ENCODE results near the gene DARS1.
A peak's percentile ranks its signal among the peaks of the same experiment; 100 is the strongest.

DARS1 gene

DNA sequence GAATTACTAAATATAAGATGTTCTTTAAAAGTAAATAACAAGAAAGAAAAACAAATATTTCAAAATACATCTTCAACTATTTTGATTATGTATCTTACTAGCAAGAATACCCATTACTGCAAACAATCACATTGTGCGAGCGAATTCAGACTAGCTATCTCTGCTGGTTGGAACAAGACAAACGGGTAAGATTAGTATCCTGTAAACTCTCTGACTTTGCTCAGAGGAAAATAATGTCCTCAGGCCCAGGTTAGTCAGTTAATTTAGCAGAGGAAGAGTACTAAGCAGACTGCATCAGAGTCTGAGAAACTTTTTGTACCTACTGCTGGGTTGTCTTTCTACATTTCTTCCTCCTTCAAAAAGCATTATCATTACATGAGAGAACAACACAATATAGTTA lies 58.8 kb downstream of the DARS1 start:
- H3K79me2 ChIP-seq (ENCODE audit: insufficient read depth, low read length) = peaks cover 6% of the 10 kb centered on the region; the same call in 1 of the 2 replicates
- H4K20me1 ChIP-seq (ENCODE audit: insufficient read depth, low read length) = no peaks in the 10 kb centered on the region
- no peak overlapping the region for H2AFZ ChIP-seq (ENCODE audit: low read depth, low read length)
- no peaks in the 10 kb centered on the region for H3K4me1 ChIP-seq (ENCODE audit: insufficient read depth, low read length)
- peaks cover 68% of the 10 kb centered on the region for H3K36me3 ChIP-seq (ENCODE audit: insufficient read depth, low read length)
- H3K27me3 ChIP-seq (ENCODE audit: insufficient read depth, low read length, poor library complexity) = no peaks in the 10 kb centered on the region
- H3K4me2 ChIP-seq (ENCODE audit: insufficient read depth, low read length) = no peak overlapping the region
- H3K9ac ChIP-seq (ENCODE audit: low read depth, low read length) = no peak overlapping the region
- ATAC-seq (ENCODE audit: insufficient read depth, low read depth) = no peak
- DNase-seq = no peak
- no peaks in the 10 kb centered on the region for H3K9me3 ChIP-seq (ENCODE audit: insufficient read depth, low read length, severe bottlenecking)
- no peak overlapping the region for H3K4me3 ChIP-seq (ENCODE audit: low read depth in 1 of 2, low read length in 2 of 2)
- TF ChIP-seq CTCF (IDR thresholded peaks at IDR 0.05; ENCODE audit: borderline replicate concordance, extremely low read depth, low read length, poor library complexity, severe bottlenecking) = no peak
- no peak for TF ChIP-seq EZH2 (IDR thresholded peaks at IDR 0.05; ENCODE audit: borderline replicate concordance, low read depth, low read length, severe bottlenecking)
- no peak overlapping the region for H3K27ac ChIP-seq (ENCODE audit: low read length)

DNA sequence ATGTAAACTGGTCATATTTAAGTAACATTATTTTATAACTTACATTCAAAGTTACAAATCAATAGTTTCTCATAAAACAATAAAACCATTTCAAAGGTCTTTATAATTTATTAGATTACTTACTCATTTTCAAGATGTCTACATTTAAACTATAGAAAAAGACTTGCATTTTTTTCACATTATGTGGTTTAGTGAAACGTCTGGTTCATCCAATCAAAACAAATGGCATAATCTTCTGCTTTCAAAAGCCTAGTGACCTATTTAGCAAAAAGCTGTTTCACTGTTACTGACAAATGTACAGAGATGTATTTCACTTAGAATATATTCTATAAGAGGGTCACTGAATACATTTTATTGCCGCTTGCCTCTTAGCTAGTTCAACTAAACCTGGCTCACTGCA lies 59.9 kb downstream of the DARS1 start:
- Histone ChIP-seq H3K27ac (ENCODE audit: low read length) (no peak overlapping the region), H4K20me1 (ENCODE audit: insufficient read depth, low read length) (no peaks in the 10 kb centered on the region), H3K9me3 (ENCODE audit: insufficient read depth, low read length, severe bottlenecking) (no peaks in the 10 kb centered on the region), H3K79me2 (ENCODE audit: insufficient read depth, low read length) (0 out of 2 replicates have a peak, but pooled peaks cover 4% of the 10 kb centered on the region), H3K36me3 (ENCODE audit: insufficient read depth, low read length) (peaks cover 68% of the 10 kb centered on the region), H3K27me3 (ENCODE audit: insufficient read depth, low read length, poor library complexity) (no peaks in the 10 kb centered on the region), H3K4me1 (ENCODE audit: insufficient read depth, low read length) (no peaks in the 10 kb centered on the region), H3K9ac (ENCODE audit: low read depth, low read length) (no peak overlapping the region), H3K4me2 (ENCODE audit: insufficient read depth, low read length) (no peak overlapping the region), H3K4me3 (ENCODE audit: low read depth in 1 of 2, low read length in 2 of 2) (no peak overlapping the region), H2AFZ (ENCODE audit: low read depth, low read length) (no peak overlapping the region)
- ATAC-seq (ENCODE audit: insufficient read depth, low read depth) = no peak
- no peak for TF ChIP-seq CTCF (IDR thresholded peaks at IDR 0.05; ENCODE audit: borderline replicate concordance, extremely low read depth, low read length, poor library complexity, severe bottlenecking)
- no peak for TF ChIP-seq EZH2 (IDR thresholded peaks at IDR 0.05; ENCODE audit: borderline replicate concordance, low read depth, low read length, severe bottlenecking)
- DNase-seq = no peak

GRCh38 chr2:135916207-135916606 lies 69.2 kb downstream of the DARS1 start:
- H3K9me3 ChIP-seq (ENCODE audit: insufficient read depth, low read length, severe bottlenecking) = no peaks in the 10 kb centered on the region
- H3K9ac ChIP-seq (ENCODE audit: low read depth, low read length) = no peak overlapping the region
- DNase-seq (no peak), ATAC-seq (ENCODE audit: insufficient read depth, low read depth) (peak; percentile 70)
- H3K36me3 ChIP-seq (ENCODE audit: insufficient read depth, low read length) = peaks cover 62% of the 10 kb centered on the region
- H4K20me1 ChIP-seq (ENCODE audit: insufficient read depth, low read length) = no peaks in the 10 kb centered on the region
- H3K79me2 ChIP-seq (ENCODE audit: insufficient read depth, low read length) = no peaks in the 10 kb centered on the region; the same call in 1 of the 2 replicates
- TF ChIP-seq CTCF (IDR thresholded peaks at IDR 0.05; ENCODE audit: borderline replicate concordance, extremely low read depth, low read length, poor library complexity, severe bottlenecking) (peak; percentile 66), EZH2 (IDR thresholded peaks at IDR 0.05; ENCODE audit: borderline replicate concordance, low read depth, low read length, severe bottlenecking) (no peak)
- no peak overlapping the region for H2AFZ ChIP-seq (ENCODE audit: low read depth, low read length)
- no peaks in the 10 kb centered on the region for H3K27me3 ChIP-seq (ENCODE audit: insufficient read depth, low read length, poor library complexity)
- no peaks in the 10 kb centered on the region for H3K4me1 ChIP-seq (ENCODE audit: insufficient read depth, low read length)
- no peak overlapping the region for H3K4me3 ChIP-seq (ENCODE audit: low read depth in 1 of 2, low read length in 2 of 2)
- H3K27ac ChIP-seq (ENCODE audit: low read length) = no peak overlapping the region
- no peak overlapping the region for H3K4me2 ChIP-seq (ENCODE audit: insufficient read depth, low read length)

DNA sequence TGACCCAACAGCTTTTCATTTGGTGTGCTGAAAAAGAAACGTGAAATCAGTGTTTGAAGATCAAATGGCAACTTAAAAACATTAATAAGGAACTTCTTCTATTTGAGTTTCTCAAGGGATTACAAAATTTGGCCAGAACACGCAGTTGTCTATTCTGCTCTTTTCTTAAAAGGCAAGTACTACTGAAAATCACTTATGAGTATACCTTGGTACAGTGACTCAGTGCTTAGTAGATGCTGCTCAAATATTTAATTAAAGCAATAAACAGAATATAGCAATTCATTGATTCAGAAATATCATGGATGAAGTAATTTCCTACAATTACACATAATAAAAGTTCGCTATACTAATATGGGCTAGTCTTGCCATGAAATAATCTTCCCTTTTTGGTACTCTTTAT lies 70.9 kb downstream of the DARS1 start:
- Histone ChIP-seq H3K4me2 (ENCODE audit: insufficient read depth, low read length) (no peak overlapping the region), H3K9ac (ENCODE audit: low read depth, low read length) (no peak overlapping the region), H3K9me3 (ENCODE audit: insufficient read depth, low read length, severe bottlenecking) (no peaks in the 10 kb centered on the region), H3K4me3 (ENCODE audit: low read depth in 1 of 2, low read length in 2 of 2) (no peak overlapping the region), H3K27me3 (ENCODE audit: insufficient read depth, low read length, poor library complexity) (no peaks in the 10 kb centered on the region), H3K36me3 (ENCODE audit: insufficient read depth, low read length) (peaks cover 62% of the 10 kb centered on the region), H3K79me2 (ENCODE audit: insufficient read depth, low read length) (no peaks in the 10 kb centered on the region; the same call in 1 of the 2 replicates), H2AFZ (ENCODE audit: low read depth, low read length) (no peak overlapping the region), H4K20me1 (ENCODE audit: insufficient read depth, low read length) (no peaks in the 10 kb centered on the region), H3K4me1 (ENCODE audit: insufficient read depth, low read length) (no peaks in the 10 kb centered on the region), H3K27ac (ENCODE audit: low read length) (no peak overlapping the region)
- TF ChIP-seq EZH2 (IDR thresholded peaks at IDR 0.05; ENCODE audit: borderline replicate concordance, low read depth, low read length, severe bottlenecking) = no peak
- TF ChIP-seq CTCF (IDR thresholded peaks at IDR 0.05; ENCODE audit: borderline replicate concordance, extremely low read depth, low read length, poor library complexity, severe bottlenecking) = no peak
- DNase-seq = no peak
- ATAC-seq (ENCODE audit: insufficient read depth, low read depth) = no peak

All from DND-41 (cell line).